ENCODE data around the gene CEBPG.

The CEBPG gene

GRCh38 chr19:33355535-33355934 lies 18.0 kb upstream of the CEBPG start:
- DNase-seq = no peak

GRCh38 chr19:33357556-33357955 lies 16.0 kb upstream of the CEBPG start:
- no peak for DNase-seq

GRCh38 chr19:33358408-33358807 lies 15.1 kb upstream of the CEBPG start:
- DNase-seq = no peak

- DNase-seq = no peak
Observed at GRCh38 chr19:33359581-33359980, 13.9 kb upstream of the CEBPG start.

- no peak for DNase-seq
Observed at GRCh38 chr19:33362508-33363228, 10.8 kb upstream of the CEBPG start.

GRCh38 chr19:33363476-33363875 lies 10.0 kb upstream of the CEBPG start:
- no peak for DNase-seq

GRCh38 chr19:33365691-33366090 lies 7.8 kb upstream of the CEBPG start:
- DNase-seq = no peak

- DNase-seq = no peak
Observed at GRCh38 chr19:33366127-33366526, 7.4 kb upstream of the CEBPG start.

- DNase-seq = no peak
Observed at GRCh38 chr19:33366897-33367296, 6.6 kb upstream of the CEBPG start.

- peak; percentile 18 for DNase-seq
Observed at GRCh38 chr19:33368074-33368864, 5.2 kb upstream of the CEBPG start.

- no peak for DNase-seq
Observed at GRCh38 chr19:33370783-33371182, 2.7 kb upstream of the CEBPG start.

- DNase-seq = peak; percentile 35
Observed at GRCh38 chr19:33374236-33374714, 766 bp downstream of the CEBPG start.

GRCh38 chr19:33375156-33375836 lies 1.8 kb downstream of the CEBPG start:
- DNase-seq = no peak

GRCh38 chr19:33375837-33376159 lies 2.3 kb downstream of the CEBPG start:
- no peak for DNase-seq

- no peak for DNase-seq
Observed at GRCh38 chr19:33376423-33376822, 2.9 kb downstream of the CEBPG start.

- DNase-seq = no peak
Observed at GRCh38 chr19:33376941-33377557, 3.5 kb downstream of the CEBPG start.

GRCh38 chr19:33377586-33378475 lies 4.3 kb downstream of the CEBPG start:
- DNase-seq = no peak

- no peak for DNase-seq
Observed at GRCh38 chr19:33379151-33379829, 5.8 kb downstream of the CEBPG start.

- DNase-seq = no peak
Observed at GRCh38 chr19:33381101-33381500, 7.6 kb downstream of the CEBPG start.

- DNase-seq = no peak
Observed at GRCh38 chr19:33382006-33382405, 8.5 kb downstream of the CEBPG start.

GRCh38 chr19:33382982-33383381 lies 9.5 kb downstream of the CEBPG start:
- no peak for DNase-seq
